ENCODE measurements around the gene RAF1. TPM values are rescaled to one million over a fixed set of nuclear protein-coding genes. Genes with fewer than 3 reads are reported as not detected.
"Not testable (repeated sequence)": the region's sequence is repeated elsewhere in the genome, so short reads cannot be mapped to it uniquely, and the experiment has no call there.

The RAF1 gene
- total RNA-seq, 1 donor from 2014 or later: 115 TPM

DNA sequence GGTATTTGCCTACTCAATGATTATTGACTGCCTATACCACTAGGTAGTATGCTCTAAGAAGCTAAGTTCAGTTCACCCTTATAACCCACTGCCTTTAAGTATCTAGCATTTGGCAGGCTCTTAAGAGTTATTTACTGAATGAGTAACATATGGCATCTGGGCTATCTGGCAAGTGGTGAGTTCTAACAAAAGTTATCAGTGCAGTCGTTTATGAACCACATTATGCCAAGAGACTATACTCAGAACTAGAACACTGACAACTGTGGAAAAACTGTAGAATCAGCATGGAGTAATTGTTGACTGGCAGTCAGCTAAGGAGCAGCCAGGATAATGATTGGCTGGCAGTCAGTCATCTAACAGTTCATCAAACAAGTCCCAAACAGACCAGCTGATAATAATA lies 25.8 kb downstream of the RAF1 start:
- no peak overlapping the region for H3K4me3 Mint-ChIP-seq
- Histone ChIP-seq H3K36me3 (no peaks in the 10 kb centered on the region), H3K27ac (no peak overlapping the region), H3F3A (ENCODE audit: low read depth) (peaks cover 5% of the 10 kb centered on the region), H3K4me1 (no peaks in the 10 kb centered on the region), H3K9me3 (ENCODE audit: low read depth) (no peaks in the 10 kb centered on the region), H3K27me3 (no peaks in the 10 kb centered on the region), H3K4me2 (no peak overlapping the region), H3K9ac (no peak overlapping the region), H3K79me2 (ENCODE audit: low read depth) (peaks cover 98% of the 10 kb centered on the region), H3K4me3 (no peak overlapping the region), H2AFZ (replicated peaks) (no peak overlapping the region), H4K20me1 (ENCODE audit: low read depth) (peaks cover 65% of the 10 kb centered on the region)
- H3K9me3 Mint-ChIP-seq: peaks cover 11% of the 10 kb centered on the region
- H3K27me3 Mint-ChIP-seq (ENCODE audit: insufficient read depth, low read depth): peaks cover 2% of the 10 kb centered on the region
- no peak for TF ChIP-seq EZH2 (IDR thresholded peaks at IDR 0.05)
- no peak for TF ChIP-seq EZH2phosphoT487 (IDR thresholded peaks at IDR 0.05)
- TF ChIP-seq, protein P1, sequence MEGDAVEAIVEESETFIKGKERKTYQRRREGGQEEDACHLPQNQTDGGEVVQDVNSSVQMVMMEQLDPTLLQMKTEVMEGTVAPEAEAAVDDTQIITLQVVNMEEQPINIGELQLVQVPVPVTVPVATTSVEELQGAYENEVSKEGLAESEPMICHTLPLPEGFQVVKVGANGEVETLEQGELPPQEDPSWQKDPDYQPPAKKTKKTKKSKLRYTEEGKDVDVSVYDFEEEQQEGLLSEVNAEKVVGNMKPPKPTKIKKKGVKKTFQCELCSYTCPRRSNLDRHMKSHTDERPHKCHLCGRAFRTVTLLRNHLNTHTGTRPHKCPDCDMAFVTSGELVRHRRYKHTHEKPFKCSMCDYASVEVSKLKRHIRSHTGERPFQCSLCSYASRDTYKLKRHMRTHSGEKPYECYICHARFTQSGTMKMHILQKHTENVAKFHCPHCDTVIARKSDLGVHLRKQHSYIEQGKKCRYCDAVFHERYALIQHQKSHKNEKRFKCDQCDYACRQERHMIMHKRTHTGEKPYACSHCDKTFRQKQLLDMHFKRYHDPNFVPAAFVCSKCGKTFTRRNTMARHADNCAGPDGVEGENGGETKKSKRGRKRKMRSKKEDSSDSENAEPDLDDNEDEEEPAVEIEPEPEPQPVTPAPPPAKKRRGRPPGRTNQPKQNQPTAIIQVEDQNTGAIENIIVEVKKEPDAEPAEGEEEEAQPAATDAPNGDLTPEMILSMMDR (IDR thresholded peaks at IDR 0.05): no peak
- no peak for DNase-seq (ENCODE audit: low spot score)
- H3K27ac Mint-ChIP-seq: no peak overlapping the region
- peaks cover 33% of the 10 kb centered on the region for H3K36me3 Mint-ChIP-seq
- peaks cover 3% of the 10 kb centered on the region for H3K4me1 Mint-ChIP-seq

- Mint-ChIP-seq H3K27ac (no peak overlapping the region), H3K4me1 (peaks cover 12% of the 10 kb centered on the region), H3K9me3 (no peaks in the 10 kb centered on the region), H3K36me3 (peaks cover 19% of the 10 kb centered on the region), H3K4me3 (no peak overlapping the region), H3K27me3 (ENCODE audit: insufficient read depth, low read depth) (peaks cover 5% of the 10 kb centered on the region)
- Histone ChIP-seq H3K4me3 (no peak overlapping the region), H4K20me1 (ENCODE audit: low read depth) (peaks cover 94% of the 10 kb centered on the region), H3F3A (ENCODE audit: low read depth) (peaks cover 18% of the 10 kb centered on the region), H3K4me1 (peaks cover 15% of the 10 kb centered on the region), H3K9ac (no peak overlapping the region), H3K4me2 (no peak overlapping the region), H3K27ac (no peak overlapping the region), H3K36me3 (no peaks in the 10 kb centered on the region), H3K79me2 (ENCODE audit: low read depth) (peaks cover 100% of the 10 kb centered on the region), H3K27me3 (no peaks in the 10 kb centered on the region), H3K9me3 (ENCODE audit: low read depth) (no peaks in the 10 kb centered on the region), H2AFZ (replicated peaks) (no peak overlapping the region)
- no peak for TF ChIP-seq EZH2 (IDR thresholded peaks at IDR 0.05)
- no peak for DNase-seq (ENCODE audit: low spot score)
Measured at GRCh38 chr3:12633108-12633507, 30.8 kb downstream of the RAF1 start.

DNA sequence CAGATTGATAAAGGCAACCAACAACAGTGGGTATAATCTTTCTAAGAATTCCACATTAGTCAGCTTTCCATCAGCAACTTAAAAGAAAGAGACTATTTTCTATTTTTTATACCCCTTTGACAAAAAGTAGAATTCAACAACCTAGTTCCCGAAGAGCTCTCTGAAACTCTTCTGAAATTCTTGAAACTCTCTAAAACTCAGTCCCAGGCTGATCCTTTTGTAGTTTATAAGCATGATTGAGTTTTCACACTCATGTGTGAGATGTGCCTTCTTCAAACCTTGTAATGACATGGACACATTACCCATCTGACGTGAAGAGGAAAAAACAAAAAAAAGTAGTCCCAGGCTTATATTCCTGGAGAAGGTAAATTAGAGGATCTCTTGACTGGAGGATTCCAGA lies 31.4 kb downstream of the RAF1 start:
- Histone ChIP-seq H3K4me3 (no peak overlapping the region), H3K9me3 (ENCODE audit: low read depth) (no peaks in the 10 kb centered on the region), H4K20me1 (ENCODE audit: low read depth) (peaks cover 94% of the 10 kb centered on the region), H3K9ac (no peak overlapping the region), H3K4me2 (no peak overlapping the region), H3F3A (ENCODE audit: low read depth) (peaks cover 18% of the 10 kb centered on the region), H3K79me2 (ENCODE audit: low read depth) (peaks cover 100% of the 10 kb centered on the region), H2AFZ (replicated peaks) (no peak overlapping the region), H3K4me1 (peaks cover 15% of the 10 kb centered on the region), H3K27ac (peak overlapping the region; percentile 82), H3K27me3 (no peaks in the 10 kb centered on the region), H3K36me3 (no peaks in the 10 kb centered on the region)
- no peaks in the 10 kb centered on the region for H3K9me3 Mint-ChIP-seq
- H3K4me3 Mint-ChIP-seq: no peak overlapping the region
- no peak overlapping the region for H3K27ac Mint-ChIP-seq
- DNase-seq (ENCODE audit: low spot score): no peak
- peaks cover 7% of the 10 kb centered on the region for H3K27me3 Mint-ChIP-seq (ENCODE audit: insufficient read depth, low read depth)
- peaks cover 15% of the 10 kb centered on the region for H3K36me3 Mint-ChIP-seq
- TF ChIP-seq EZH2 (IDR thresholded peaks at IDR 0.05) (no peak), EZH2phosphoT487 (IDR thresholded peaks at IDR 0.05) (no peak)
- TF ChIP-seq, protein P1 (IDR thresholded peaks at IDR 0.05): no peak
- H3K4me1 Mint-ChIP-seq: peaks cover 12% of the 10 kb centered on the region

GRCh38 chr3:12630843-12631242 lies 33.1 kb downstream of the RAF1 start:
- not testable (repeated sequence) for H3K9me3 ChIP-seq (ENCODE audit: low read depth); H2AFZ ChIP-seq (replicated peaks); H3K9me3 Mint-ChIP-seq; H3K27ac ChIP-seq; H3K27ac Mint-ChIP-seq; H3K4me3 Mint-ChIP-seq; H3K4me3 ChIP-seq; DNase-seq (ENCODE audit: low spot score); H3K4me2 ChIP-seq; H3K9ac ChIP-seq; H3K36me3 ChIP-seq; H3K27me3 Mint-ChIP-seq (ENCODE audit: insufficient read depth, low read depth); H3K27me3 ChIP-seq; H3K36me3 Mint-ChIP-seq
- Histone ChIP-seq H4K20me1 (ENCODE audit: low read depth) (peaks cover 93% of the 10 kb centered on the region), H3K79me2 (ENCODE audit: low read depth) (peaks cover 100% of the 10 kb centered on the region), H3F3A (ENCODE audit: low read depth) (peaks cover 18% of the 10 kb centered on the region), H3K4me1 (peaks cover 15% of the 10 kb centered on the region)
- peaks cover 12% of the 10 kb centered on the region for H3K4me1 Mint-ChIP-seq

All from neural progenitor cell (in vitro differentiated cells).